OCI-LY1 (cell line): ENCODE measurements around the gene LTBR.

Experiments
- H2AFZ ChIP-seq: fragments of 200-600 bp; sonication (generic), shearing (Covaris generic); 2 replicates; pipeline ENCODE4 v1.6.0; 2014; ENCODE audit warnings: antibody characterized with exemption, mild to moderate bottlenecking, low read length
- H3F3A ChIP-seq: fragments of 200-600 bp; sonication (generic), shearing (Covaris generic); 2 replicates; pipeline ENCODE4 v1.6.0; 2014; ENCODE audit warnings: mild to moderate bottlenecking, antibody characterized with exemption, low read length, moderate library complexity; ENCODE audit not compliant: insufficient read depth
- H3K27ac ChIP-seq: fragments of 200-600 bp; sonication (generic); 2 replicates; pipeline ENCODE4 v1.5.1; 2014; ENCODE audit warnings: low read length, mixed run types, mild to moderate bottlenecking, low read depth; ENCODE audit not compliant: poor library complexity, severe bottlenecking
- H3K27me3 ChIP-seq: fragments of 200-600 bp; sonication (generic); 2 replicates; pipeline ENCODE4 v1.6.0; 2014; ENCODE audit warnings: antibody characterized with exemption, mild to moderate bottlenecking, low read length, moderate library complexity; ENCODE audit not compliant: insufficient read depth
- H3K36me3 ChIP-seq: fragments of 200-600 bp; sonication (generic); 2 replicates; pipeline ENCODE4 v1.6.1; 2014; ENCODE audit warnings: mild to moderate bottlenecking, antibody characterized with exemption, low read length, moderate library complexity, mixed read lengths; ENCODE audit not compliant: insufficient read depth
- H3K4me1 ChIP-seq: fragments of 200-600 bp; sonication (generic); 2 replicates; pipeline ENCODE4 v1.5.1; 2014; ENCODE audit warnings: mild to moderate bottlenecking, low read length, moderate library complexity; ENCODE audit not compliant: insufficient read depth, severe bottlenecking
- H3K4me2 ChIP-seq: fragments of 200-600 bp; sonication (generic), shearing (Covaris generic); 2 replicates; pipeline ENCODE4 v1.6.1; 2014; ENCODE audit warnings: low read length
- H3K4me3 ChIP-seq: fragments of 200-600 bp; sonication (generic); 2 replicates; pipeline ENCODE4 v1.5.1; 2014; ENCODE audit warnings: low read length, low read depth, mild to moderate bottlenecking, mixed read lengths; ENCODE audit not compliant: poor library complexity, severe bottlenecking
- H3K79me2 ChIP-seq: fragments of 200-600 bp; shearing (Covaris generic); 2 replicates; pipeline ENCODE4 v1.6.1; 2016; ENCODE audit warnings: mixed run types, low read length, mixed read lengths; ENCODE audit not compliant: insufficient read depth
- H3K9ac ChIP-seq: fragments of 200-600 bp; sonication (generic), shearing (Covaris generic); 2 replicates; pipeline ENCODE4 v1.6.1; 2014; ENCODE audit warnings: mild to moderate bottlenecking, low read length, mixed read lengths
- H3K9me2 ChIP-seq: fragments of 200-600 bp; sonication (generic), shearing (Covaris generic); 2 replicates; pipeline ENCODE4 v1.6.1; 2014; ENCODE audit warnings: low read depth, mild to moderate bottlenecking, low read length, mixed read lengths
- H3K9me3 ChIP-seq: fragments of 200-600 bp; shearing (Covaris generic); 2 replicates; pipeline ENCODE4 v1.6.1; 2014; ENCODE audit warnings: low read length, mixed read lengths
- H4K20me1 ChIP-seq: fragments of 200-600 bp; sonication (generic), shearing (Covaris generic); 2 replicates; pipeline ENCODE4 v1.6.0; 2016; ENCODE audit warnings: mild to moderate bottlenecking, low read length; ENCODE audit not compliant: insufficient read depth
- CTCF ChIP-seq: fragments of 200-600 bp; sonication (generic), shearing (Covaris generic); IDR thresholded peaks from 2 replicates; pipeline ENCODE4 v1.5.1; 2017; ENCODE audit warnings: mild to moderate bottlenecking, antibody characterized with exemption, low read length, moderate library complexity, mixed read lengths
- EZH2 ChIP-seq: fragments of 200-600 bp; sonication (generic), shearing (Covaris generic); IDR thresholded peaks from 2 replicates; pipeline ENCODE4 v1.8.0; 2017; ENCODE audit warnings: borderline replicate concordance, mixed run types, mild to moderate bottlenecking, antibody characterized with exemption, low read length, moderate library complexity, mixed read lengths

The LTBR gene

GRCh38 chr12:6424008-6424347, 40.0 kb downstream of the LTBR start:
- Histone ChIP-seq H3K79me2 (no peaks in the 10 kb centered on the region), H3F3A (0 out of 2 replicates have a peak, but pooled peaks cover 8% of the 10 kb centered on the region), H4K20me1 (no peaks in the 10 kb centered on the region), H3K9me3 (no peaks in the 10 kb centered on the region), H3K4me2 (peak overlapping the region; percentile 52), H3K36me3 (no peaks in the 10 kb centered on the region), H3K27ac (peak overlapping the region; percentile 100), H3K27me3 (no peaks in the 10 kb centered on the region), H3K4me3 (peak overlapping the region; percentile 16), H3K9ac (peak overlapping the region; percentile 44; the same call in 1 of the 2 replicates), H2AFZ (no peak overlapping the region), H3K4me1 (peaks cover 57% of the 10 kb centered on the region), H3K9me2 (no peaks in the 10 kb centered on the region)
- TF ChIP-seq EZH2 (no peak), CTCF (no peak)

GRCh38 chr12:6424866-6425265, 40.9 kb downstream of the LTBR start:
- no peak overlapping the region for H2AFZ ChIP-seq
- H3K4me1 ChIP-seq: peaks cover 62% of the 10 kb centered on the region
- no peaks in the 10 kb centered on the region for H4K20me1 ChIP-seq
- H3K79me2 ChIP-seq: no peaks in the 10 kb centered on the region
- H3K27ac ChIP-seq: peak overlapping the region; percentile 100
- TF ChIP-seq CTCF: no peak
- no peak overlapping the region for H3K4me3 ChIP-seq
- H3K4me2 ChIP-seq: peak overlapping the region; percentile 52; the same call in 1 of the 2 replicates
- peaks cover 8% of the 10 kb centered on the region; the same call in 1 of the 2 replicates for H3F3A ChIP-seq
- H3K27me3 ChIP-seq: no peaks in the 10 kb centered on the region
- no peaks in the 10 kb centered on the region for H3K9me2 ChIP-seq
- no peaks in the 10 kb centered on the region for H3K9me3 ChIP-seq
- H3K36me3 ChIP-seq: no peaks in the 10 kb centered on the region
- H3K9ac ChIP-seq: peak overlapping the region; percentile 29; the same call in 1 of the 2 replicates

GRCh38 chr12:6425590-6426531, 41.9 kb downstream of the LTBR start:
- Histone ChIP-seq H3K79me2 (no peaks in the 10 kb centered on the region), H3K36me3 (no peaks in the 10 kb centered on the region), H3K4me3 (peak overlapping the region; percentile 38), H3F3A (peaks cover 8% of the 10 kb centered on the region; the same call in 1 of the 2 replicates), H3K9me3 (no peaks in the 10 kb centered on the region), H4K20me1 (no peaks in the 10 kb centered on the region), H3K9me2 (no peaks in the 10 kb centered on the region), H3K4me1 (peaks cover 72% of the 10 kb centered on the region), H3K27ac (peak overlapping the region; percentile 100), H3K27me3 (no peaks in the 10 kb centered on the region), H3K4me2 (peak overlapping the region; percentile 67), H2AFZ (no peak overlapping the region), H3K9ac (peak overlapping the region; percentile 70)
- TF ChIP-seq EZH2 (no peak), CTCF (no peak)
